Left ventricle myocardium superior (tissue), 1 donor: ENCODE measurements around the gene POLD2. TPM values are rescaled to one million over a fixed set of nuclear protein-coding genes. Genes with fewer than 3 reads are reported as not detected.
"Not testable (repeated sequence)": the region's sequence is repeated elsewhere in the genome, so short reads cannot be mapped to it uniquely, and the experiment has no call there.

Source experiments
- ATAC-seq: fragments of 200-7000 bp; cut with Tn5 transposase; one replicate; pipeline ENCODE4 v1.9.1; 2020; ENCODE audit warnings: mild to moderate bottlenecking, moderate library complexity
- DNase-seq: peaks from one replicate; pipeline ENCODE4 v3.0.0-alpha.2; 2020
- intact Hi-C: fragments of 100-400 bp; cut with micrococcal nuclease; formaldehyde crosslinking; loops from one replicate; pipeline ENCODE4 v1.11.0; 2022
- total RNA-seq: library from RNA; stranded (reverse); fragmentation: NEBNext Ultra II Directional; extraction: Animal tissue kit (Norgen Biotek cat#: 25700); gene quantifications from one replicate; pipeline ENCODE4 v1.2.1, GENCODE V29; 2021
- donor health status: DM: no; HTN: yes; CAD: no; lungs with severe emphysema.

The POLD2 gene
- total RNA-seq, 1 donor from 2014 or later, result 92.9 TPM

GRCh38 chr7:44141221-44141850, 18.0 kb upstream of the POLD2 start, which contains the start of gene MYL7:
TSS of gene MYL7 (minus strand) at chr7:44141332. CDS start at chr7:44141305, 27 bp downstream.
- intact Hi-C loops, result no loop called here
- DNase-seq, result peak; percentile 55
- ATAC-seq, result peak; percentile 33

GRCh38 chr7:44140341-44140740, 17.0 kb upstream of the POLD2 start:
- intact Hi-C loops, result no loop called here
- DNase-seq (no peak), ATAC-seq (no peak)

GRCh38 chr7:44139311-44140010, 16.1 kb upstream of the POLD2 start:
- intact Hi-C loops, result no loop called here
- DNase-seq, result no peak
- no peak for ATAC-seq

DNA sequence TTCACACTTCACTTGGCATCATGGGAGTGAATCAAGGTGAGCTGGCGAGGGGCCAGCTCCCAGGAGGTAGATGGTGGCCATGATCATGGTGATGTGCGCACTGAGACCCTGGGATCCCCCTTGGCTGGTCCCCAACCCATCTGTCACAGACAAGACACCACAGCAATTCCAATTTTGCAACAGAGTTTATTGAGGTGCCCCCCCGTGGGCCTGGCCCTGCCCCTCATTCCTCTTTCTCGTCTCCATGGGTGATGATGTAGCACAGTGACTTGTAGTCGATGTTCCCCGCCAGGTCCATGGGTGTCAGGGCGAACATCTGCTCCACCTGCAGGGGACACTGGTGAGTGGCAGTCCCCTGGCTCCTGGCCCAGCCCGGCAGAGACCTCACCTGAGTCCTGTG, 15.3 kb upstream of the POLD2 start:
- no peak for DNase-seq
- intact Hi-C loops, result no loop called here

DNA sequence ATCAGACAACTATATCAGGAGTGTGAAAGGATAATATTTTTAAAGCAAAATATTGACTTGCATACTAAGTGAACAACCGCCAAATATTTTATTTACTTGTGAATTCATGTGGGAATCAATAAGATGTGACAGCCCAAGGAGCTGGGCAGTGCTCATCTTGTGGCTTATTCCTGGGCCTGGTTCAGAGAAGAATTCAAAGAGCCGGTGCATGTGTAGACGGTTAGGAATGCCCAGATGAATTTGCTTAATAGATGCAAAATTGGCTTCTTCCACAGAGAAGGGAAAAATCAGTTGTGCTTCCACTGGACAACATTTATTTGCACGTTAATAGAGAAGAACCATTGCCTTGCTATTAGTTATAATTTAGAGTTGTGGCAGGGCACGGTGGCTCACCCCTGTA, 13.4 kb upstream of the POLD2 start:
- intact Hi-C loops, result no loop called here
- no peak for ATAC-seq

More for the DNA sequence above, 15.3 kb upstream of the POLD2 start:
- ATAC-seq, result no peak

DNA sequence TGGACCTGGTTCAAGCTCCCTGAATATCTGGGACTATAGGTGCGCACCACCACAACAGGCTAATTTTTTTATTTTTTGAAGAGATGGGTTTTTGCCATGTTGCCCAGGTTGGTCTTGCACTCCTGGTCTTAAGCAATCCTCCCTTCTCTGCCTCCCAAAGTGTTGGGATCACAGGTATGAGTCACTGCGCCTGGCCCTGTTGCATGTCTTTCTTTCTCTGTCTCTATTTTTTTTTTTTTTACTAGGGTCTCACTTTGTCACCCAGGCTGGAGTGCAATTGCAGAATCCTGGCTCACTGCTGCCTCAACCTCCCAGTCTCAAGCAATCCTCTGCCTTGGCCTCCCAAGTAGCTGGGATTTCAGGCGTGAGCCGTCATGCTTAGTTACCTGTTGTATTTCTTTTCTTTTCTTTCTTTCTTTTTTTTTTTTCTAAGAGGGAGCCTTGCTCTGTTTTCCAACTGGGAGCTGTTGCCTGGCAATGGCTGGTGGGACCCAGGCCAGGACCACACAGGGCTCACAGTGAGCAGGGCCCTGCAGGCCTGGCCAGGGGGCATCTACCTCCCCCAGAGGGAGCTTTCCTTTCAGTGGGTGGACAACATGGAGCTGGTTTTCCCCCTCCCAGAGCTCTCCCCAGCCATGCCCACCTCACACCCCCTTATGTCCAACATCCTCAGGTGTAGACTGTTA, 11.7 kb upstream of the POLD2 start:
- peak; percentile 68 for DNase-seq
- intact Hi-C loops, result no loop called here
- ATAC-seq, result peak; percentile 24

More for the DNA sequence above, 13.4 kb upstream of the POLD2 start:
- DNase-seq, result no peak

DNA sequence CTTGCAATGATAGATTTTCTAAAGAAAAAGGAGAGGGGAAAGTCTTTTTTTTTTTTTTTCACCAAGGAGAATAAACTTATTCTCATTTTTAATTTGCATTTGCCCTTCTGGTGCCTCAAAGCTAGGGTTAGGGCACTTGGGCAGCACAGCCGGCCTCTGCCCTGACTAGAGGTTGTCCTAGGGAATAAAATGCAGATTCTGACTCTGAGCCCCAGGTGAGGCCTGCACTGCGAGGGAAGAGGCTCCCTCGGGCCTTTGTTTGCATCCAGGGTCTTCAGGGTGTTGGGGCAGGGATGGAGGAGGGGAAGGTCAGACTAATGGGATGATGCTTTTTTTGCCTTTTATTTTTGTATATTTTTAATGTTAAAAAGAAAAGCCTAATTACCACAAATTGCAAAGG, 9.9 kb upstream of the POLD2 start:
- intact Hi-C loops, result no loop called here
- DNase-seq (no peak), ATAC-seq (no peak)

- DNase-seq, result peak; percentile 78
- peak; percentile 82 for ATAC-seq
- intact Hi-C loops, result no loop called here
These were observed 8.7 kb upstream of the POLD2 start for GRCh38 chr7:44132039-44132438.

DNA sequence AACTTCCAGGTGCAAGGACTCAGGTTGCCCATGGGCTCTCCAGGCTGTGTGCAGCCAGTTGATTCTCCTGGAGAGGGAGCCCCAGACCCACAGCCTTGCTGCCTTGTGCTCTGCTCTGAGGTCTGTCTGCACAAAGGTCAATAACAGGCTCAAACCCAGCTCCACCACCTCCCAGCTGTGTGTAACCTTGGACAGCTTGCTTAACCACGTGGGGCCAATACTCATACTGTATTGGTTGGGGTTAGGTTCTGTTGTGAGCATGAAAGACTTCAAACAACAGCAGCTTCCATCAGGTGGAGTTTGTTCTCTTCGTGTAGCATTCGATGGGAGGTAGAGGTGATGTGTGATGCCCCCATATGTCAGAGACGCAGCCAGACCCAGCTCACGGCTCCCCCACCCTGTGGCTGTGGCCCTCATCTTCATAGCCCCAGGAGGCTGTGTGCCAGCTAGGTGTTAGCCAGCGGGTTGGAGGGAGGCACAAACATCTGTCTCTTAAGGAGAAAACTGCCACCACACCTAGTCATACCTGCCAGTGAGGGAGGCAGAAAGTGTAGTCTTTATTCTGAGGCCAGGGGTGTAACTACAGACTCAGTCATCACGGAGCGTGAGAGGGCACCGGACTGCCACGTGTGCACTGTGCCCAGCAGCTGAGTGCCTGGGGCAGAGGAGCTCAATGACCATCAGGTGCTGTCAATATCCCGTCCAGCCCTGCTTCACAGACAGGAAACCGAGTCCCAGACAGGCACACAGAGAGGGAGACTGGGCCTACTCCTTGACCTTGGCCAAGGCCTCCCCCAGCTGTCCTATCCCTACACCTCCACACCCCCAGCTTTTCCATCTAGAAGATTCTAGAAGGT, 8.1 kb upstream of the POLD2 start:
- ATAC-seq (peak; percentile 70), DNase-seq (peak; percentile 48)
- intact Hi-C loops, result no loop called here

- intact Hi-C loops, result no loop called here
- ATAC-seq, result peak; percentile 47
- DNase-seq, result peak; percentile 34
These were observed 5.6 kb upstream of the POLD2 start for GRCh38 chr7:44128721-44129582.

DNA sequence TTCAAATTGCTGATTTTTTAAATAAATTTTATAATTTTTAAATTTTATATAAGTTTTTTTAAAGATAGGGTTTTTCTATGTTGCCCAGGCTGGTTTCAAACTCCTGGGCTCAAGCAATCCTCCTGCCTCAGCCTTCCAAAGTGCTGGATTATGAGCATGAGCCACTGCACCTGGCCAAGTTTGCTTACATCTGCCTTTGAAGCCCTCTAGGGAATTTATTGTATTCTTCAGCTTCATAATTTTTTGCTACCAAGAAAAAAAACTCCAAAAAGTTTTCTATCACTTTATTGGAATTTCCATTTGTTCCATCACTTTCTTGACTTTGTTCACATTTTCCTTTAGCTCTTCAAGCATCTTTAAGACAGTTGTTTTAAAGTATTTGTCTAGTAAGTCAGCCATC, 3.8 kb upstream of the POLD2 start:
- ATAC-seq (no peak), DNase-seq (no peak)
- intact Hi-C loops, result no loop called here

GRCh38 chr7:44126574-44126973, 3.2 kb upstream of the POLD2 start:
- intact Hi-C loops, ATAC-seq, DNase-seq: not testable (repeated sequence)

DNA sequence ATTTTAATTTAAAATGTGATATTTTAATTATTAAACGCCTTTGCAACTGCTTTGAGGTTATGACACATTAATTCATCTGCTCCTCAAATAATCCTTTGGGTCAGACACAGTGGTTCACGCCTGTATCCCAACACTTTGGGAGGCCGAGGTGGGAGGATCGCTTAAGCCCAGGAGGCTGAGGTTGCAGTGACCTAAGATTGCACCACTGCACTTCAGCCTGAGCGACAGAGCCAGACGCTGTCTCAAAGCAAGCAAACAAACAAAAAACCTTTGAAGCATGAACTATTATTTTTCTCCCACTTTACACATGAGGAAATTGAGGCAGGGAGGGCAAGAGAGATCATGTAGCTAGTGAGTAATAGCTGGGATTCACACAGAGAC, 1.5 kb upstream of the POLD2 start:
- DNase-seq, result no peak
- no peak for ATAC-seq
- intact Hi-C loops, result no loop called here

- DNase-seq, result no peak
- intact Hi-C loops, result no loop called here
These were observed 819 bp downstream of the POLD2 start for GRCh38 chr7:44122529-44122928.

DNA sequence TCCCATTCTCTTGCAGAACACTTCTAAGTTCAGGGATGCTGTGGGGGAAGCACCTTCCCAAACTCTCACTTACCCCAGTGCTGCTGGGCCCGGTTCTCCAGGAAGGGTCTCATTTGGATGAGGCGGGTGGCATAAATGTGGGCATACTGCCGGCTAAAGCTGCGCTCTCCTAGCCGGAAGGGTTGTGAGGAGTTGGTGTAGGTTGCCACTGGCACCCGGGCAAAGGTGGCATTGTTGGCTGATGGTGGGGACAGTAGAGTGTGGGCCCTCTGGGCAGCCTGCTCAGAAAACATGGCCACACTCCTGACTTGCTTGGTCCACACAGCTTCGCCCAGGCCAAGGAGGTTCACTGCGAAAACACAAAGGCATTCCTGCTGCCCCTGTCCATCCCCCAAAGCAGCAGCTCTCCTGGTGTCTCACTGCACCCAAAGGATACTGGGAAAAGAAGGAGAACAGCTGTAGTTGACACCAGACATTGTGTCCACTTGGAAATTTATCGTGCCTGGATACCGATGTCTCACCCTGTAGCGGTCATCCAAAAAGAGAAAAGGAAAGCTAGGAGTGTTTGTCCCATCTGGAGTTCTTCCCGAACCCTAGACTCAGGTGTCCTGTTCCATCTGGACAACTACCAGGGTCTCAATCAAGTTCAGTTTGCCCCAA, 1.5 kb downstream of the POLD2 start:
- intact Hi-C loops, result no loop called here
- no peak for DNase-seq
- no peak for ATAC-seq

More at GRCh38 chr7:44122529-44122928, 819 bp downstream of the POLD2 start:
- no peak for ATAC-seq

DNA sequence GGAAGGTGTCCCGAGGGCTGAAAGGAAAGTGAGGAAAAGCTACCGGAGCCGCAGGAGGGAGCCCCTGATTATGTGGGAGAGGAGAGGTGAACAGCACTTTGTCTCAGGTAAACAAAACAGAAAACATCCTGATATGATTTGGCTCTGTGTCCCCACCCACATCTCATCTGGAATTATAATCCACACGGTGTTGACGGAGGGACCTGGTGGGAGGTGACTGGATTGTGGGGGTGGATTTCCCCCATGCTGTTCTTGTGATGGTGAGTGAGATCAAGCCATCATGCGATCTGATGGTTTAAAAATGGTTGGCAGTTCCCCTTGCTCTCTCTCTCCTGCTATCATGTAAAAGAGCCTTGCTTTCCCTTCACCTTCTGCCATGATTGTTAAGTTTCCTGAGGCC, 3.0 kb downstream of the POLD2 start:
- intact Hi-C loops, result no loop called here
- no peak for DNase-seq
- no peak for ATAC-seq

GRCh38 chr7:44119829-44120380, 3.4 kb downstream of the POLD2 start:
- DNase-seq, result no peak
- ATAC-seq, result no peak
- intact Hi-C loops, result no loop called here
